Muscle of leg (tissue), 11 donors: Measurements from ENCODE around the gene CEP85L. TPM values are rescaled to one million over a fixed set of nuclear protein-coding genes. Genes with fewer than 3 reads are reported as not detected.

ENCODE experiments used
- DNase-seq: peaks from one replicate; pipeline ENCODE4 v3.0.0; 2013
- H3K27ac ChIP-seq: one replicate; pipeline ENCODE4 v1.5.1; 2013; ENCODE audit warnings: mild to moderate bottlenecking, low read length, control low read depth
- H3K27me3 ChIP-seq: one replicate; pipeline ENCODE4 v1.6.1; 2013; ENCODE audit warnings: low read length; ENCODE audit not compliant: control insufficient read depth, insufficient read depth
- H3K36me3 ChIP-seq: one replicate; pipeline ENCODE4 v1.6.1; 2013; ENCODE audit warnings: low read length; ENCODE audit not compliant: control insufficient read depth, insufficient read depth
- H3K4me1 ChIP-seq: one replicate; pipeline ENCODE4 v1.6.1; 2013; ENCODE audit warnings: low read length; ENCODE audit not compliant: control insufficient read depth, insufficient read depth
- H3K4me3 ChIP-seq: one replicate; pipeline ENCODE4 v1.5.1; 2013; ENCODE audit warnings: low read length, control low read depth
- H3K9me3 ChIP-seq: replicated peaks from 2 replicates; pipeline ENCODE4 v1.6.1; 2013; ENCODE audit warnings: low read depth, low read length; ENCODE audit not compliant: control insufficient read depth
- WGBS: methylation state at CpG from one replicate; pipeline ENCODE4 v1.1.5; 2013; ENCODE audit warnings: missing lambda C conversion rate; ENCODE audit not compliant: insufficient coverage; 5-methylcytosine and 5-hydroxymethylcytosine counted together
- polyA plus RNA-seq, 8 donors: library from polyadenylated mRNA; unstranded; fragments of 120-200 nt; gene quantifications; one replicate each; pipeline versions ENCODE4 v1.2.1 to v1.2.3, GENCODE V29; 2013; ENCODE audit warnings: inconsistent platforms in 1 of 8, low replicate concordance in 1 of 8; ENCODE audit not compliant: insufficient read length in 8 of 8, insufficient read depth in 1 of 8
- total RNA-seq: library from RNA; stranded (reverse); fragments of 120-200 nt; gene quantifications from one replicate; pipeline ENCODE4 v1.2.4, GENCODE V29; 2013

Gene CEP85L
- total and polyA plus RNA-seq, 9 donors: 12.2 to 41.9 (median 14.7) TPM

GRCh38 chr6:118663993-118664985, 12.9 kb upstream of the CEP85L start:
- Histone ChIP-seq H3K4me3 (no peak overlapping the region), H3K4me1 (peaks cover 16% of the 10 kb centered on the region), H3K9me3 (no peaks in the 10 kb centered on the region), H3K27me3 (no peaks in the 10 kb centered on the region), H3K27ac (no peak overlapping the region), H3K36me3 (no peaks in the 10 kb centered on the region)
- no peak for DNase-seq
- 58% methylated on average over 2 of the region's 10 CpGs for WGBS

- Histone ChIP-seq H3K36me3 (no peaks in the 10 kb centered on the region), H3K4me3 (no peak overlapping the region), H3K9me3 (no peaks in the 10 kb centered on the region), H3K27me3 (no peaks in the 10 kb centered on the region), H3K4me1 (peaks cover 12% of the 10 kb centered on the region), H3K27ac (no peak overlapping the region)
- WGBS: no CpG with 5 or more reads among the region's 3 CpGs
- DNase-seq: no peak
Measured at GRCh38 chr6:118661831-118662230, 10.4 kb upstream of the CEP85L start.

- Histone ChIP-seq H3K36me3 (no peaks in the 10 kb centered on the region), H3K4me1 (peaks cover 12% of the 10 kb centered on the region), H3K27ac (peak overlapping the region; percentile 62), H3K9me3 (no peaks in the 10 kb centered on the region), H3K4me3 (no peak overlapping the region), H3K27me3 (no peaks in the 10 kb centered on the region)
- DNase-seq: peak; percentile 79
Measured at GRCh38 chr6:118660218-118660569, 8.8 kb upstream of the CEP85L start.

GRCh38 chr6:118659513-118660217, 8.3 kb upstream of the CEP85L start:
- WGBS: 72% methylated on average over 5 of the region's 9 CpGs
- peaks cover 9% of the 10 kb centered on the region for H3K4me1 ChIP-seq
- peak; percentile 50 for DNase-seq
- no peak overlapping the region for H3K4me3 ChIP-seq
- H3K27ac ChIP-seq: peak overlapping the region; percentile 62
- H3K27me3 ChIP-seq: no peaks in the 10 kb centered on the region
- H3K36me3 ChIP-seq: no peaks in the 10 kb centered on the region
- no peaks in the 10 kb centered on the region for H3K9me3 ChIP-seq

- Histone ChIP-seq H3K36me3 (no peaks in the 10 kb centered on the region), H3K27me3 (no peaks in the 10 kb centered on the region), H3K9me3 (no peaks in the 10 kb centered on the region), H3K27ac (no peak overlapping the region), H3K4me3 (no peak overlapping the region), H3K4me1 (peaks cover 13% of the 10 kb centered on the region)
- WGBS: 100% methylated on average over 2 of the region's 3 CpGs
- DNase-seq: no peak
Measured at GRCh38 chr6:118656847-118657451, 5.6 kb upstream of the CEP85L start.

GRCh38 chr6:118652051-118652615, 742 bp upstream of the CEP85L start:
- DNase-seq: peak; percentile 33
- peak overlapping the region; percentile 57 for H3K4me3 ChIP-seq
- no peaks in the 10 kb centered on the region for H3K36me3 ChIP-seq
- peak overlapping the region; percentile 76 for H3K27ac ChIP-seq
- no peaks in the 10 kb centered on the region for H3K27me3 ChIP-seq
- peaks cover 5% of the 10 kb centered on the region for H3K4me1 ChIP-seq
- 32% methylated on average over 11 of the region's 20 CpGs for WGBS
- H3K9me3 ChIP-seq: no peaks in the 10 kb centered on the region

- no peaks in the 10 kb centered on the region for H3K27me3 ChIP-seq
- peak overlapping the region; percentile 91 for H3K4me3 ChIP-seq
- no peaks in the 10 kb centered on the region for H3K9me3 ChIP-seq
- H3K36me3 ChIP-seq: no peaks in the 10 kb centered on the region
- H3K4me1 ChIP-seq: peaks cover 5% of the 10 kb centered on the region
- peak overlapping the region; percentile 97 for H3K27ac ChIP-seq
- WGBS: under 1% methylated on average over 80 of the region's 80 CpGs
- no peak for DNase-seq
Measured at GRCh38 chr6:118650582-118651281, 659 bp downstream of the CEP85L start.

GRCh38 chr6:118649918-118650581, 1.3 kb downstream of the CEP85L start:
- peak overlapping the region; percentile 91 for H3K4me3 ChIP-seq
- no peaks in the 10 kb centered on the region for H3K36me3 ChIP-seq
- H3K4me1 ChIP-seq: peaks cover 5% of the 10 kb centered on the region
- no peaks in the 10 kb centered on the region for H3K27me3 ChIP-seq
- peak overlapping the region; percentile 97 for H3K27ac ChIP-seq
- H3K9me3 ChIP-seq: no peaks in the 10 kb centered on the region
- WGBS: 0% methylated on average over 12 of the region's 17 CpGs
- DNase-seq: peak; percentile 83

- Histone ChIP-seq H3K4me3 (no peak overlapping the region), H3K27ac (no peak overlapping the region), H3K36me3 (no peaks in the 10 kb centered on the region), H3K4me1 (peaks cover 5% of the 10 kb centered on the region), H3K9me3 (no peaks in the 10 kb centered on the region), H3K27me3 (no peaks in the 10 kb centered on the region)
- DNase-seq: no peak
- no CpG with 5 or more reads among the region's 2 CpGs for WGBS
Measured at GRCh38 chr6:118648866-118649554, 2.4 kb downstream of the CEP85L start.
